ENCODE measurements around the gene MEIOC. TPM values are rescaled to one million over a fixed set of nuclear protein-coding genes. Genes with fewer than 3 reads are reported as not detected.

The MEIOC gene
- total RNA-seq, 1 donor from 2014 or later: 0.86 TPM

GRCh38 chr17:44648963-44649362, 7.3 kb upstream of the MEIOC start:
- peaks cover 21% of the 10 kb centered on the region for H3K27me3 Mint-ChIP-seq
- DNase-seq (ENCODE audit: low spot score, unreplicated experiment): no peak
- no peak overlapping the region for H3K27ac Mint-ChIP-seq

GRCh38 chr17:44651228-44651627, 5.0 kb upstream of the MEIOC start:
- H3K4me1 Mint-ChIP-seq (ENCODE audit: low read depth): no peaks in the 10 kb centered on the region
- no peaks in the 10 kb centered on the region for H3K9me3 Mint-ChIP-seq (ENCODE audit: low read depth)
- TF ChIP-seq CTCF (IDR thresholded peaks at IDR 0.05; ENCODE audit: unreplicated experiment): no peak
- H3K27me3 Mint-ChIP-seq: peaks cover 36% of the 10 kb centered on the region
- H3K27ac Mint-ChIP-seq: no peak overlapping the region
- H3K36me3 Mint-ChIP-seq (ENCODE audit: insufficient read depth): no peaks in the 10 kb centered on the region
- DNase-seq (ENCODE audit: low spot score, unreplicated experiment): no peak
- no peak overlapping the region for H3K4me3 Mint-ChIP-seq (ENCODE audit: low read depth)

More at GRCh38 chr17:44648963-44649362, 7.3 kb upstream of the MEIOC start:
- no peak for TF ChIP-seq CTCF (IDR thresholded peaks at IDR 0.05; ENCODE audit: unreplicated experiment)
- Mint-ChIP-seq H3K4me3 (ENCODE audit: low read depth) (no peak overlapping the region), H3K4me1 (ENCODE audit: low read depth) (no peaks in the 10 kb centered on the region), H3K36me3 (ENCODE audit: insufficient read depth) (no peaks in the 10 kb centered on the region), H3K9me3 (ENCODE audit: low read depth) (no peaks in the 10 kb centered on the region)

- Mint-ChIP-seq H3K4me3 (ENCODE audit: low read depth) (no peak overlapping the region), H3K27me3 (peaks cover 42% of the 10 kb centered on the region), H3K36me3 (ENCODE audit: insufficient read depth) (peaks cover 2% of the 10 kb centered on the region), H3K27ac (no peak overlapping the region), H3K4me1 (ENCODE audit: low read depth) (peaks cover 2% of the 10 kb centered on the region), H3K9me3 (ENCODE audit: low read depth) (no peaks in the 10 kb centered on the region)
- no peak for DNase-seq (ENCODE audit: low spot score, unreplicated experiment)
- no peak for TF ChIP-seq CTCF (IDR thresholded peaks at IDR 0.05; ENCODE audit: unreplicated experiment)
Measured at GRCh38 chr17:44652727-44653126, 3.5 kb upstream of the MEIOC start.

GRCh38 chr17:44653384-44653783, 2.9 kb upstream of the MEIOC start:
- Mint-ChIP-seq H3K4me1 (ENCODE audit: low read depth) (peaks cover 2% of the 10 kb centered on the region), H3K27me3 (peaks cover 40% of the 10 kb centered on the region), H3K4me3 (ENCODE audit: low read depth) (no peak overlapping the region), H3K36me3 (ENCODE audit: insufficient read depth) (peaks cover 2% of the 10 kb centered on the region), H3K27ac (no peak overlapping the region), H3K9me3 (ENCODE audit: low read depth) (no peaks in the 10 kb centered on the region)
- TF ChIP-seq CTCF (IDR thresholded peaks at IDR 0.05; ENCODE audit: unreplicated experiment): no peak
- no peak for DNase-seq (ENCODE audit: low spot score, unreplicated experiment)

- Mint-ChIP-seq H3K27me3 (peaks cover 39% of the 10 kb centered on the region), H3K4me1 (ENCODE audit: low read depth) (peaks cover 2% of the 10 kb centered on the region), H3K9me3 (ENCODE audit: low read depth) (no peaks in the 10 kb centered on the region), H3K36me3 (ENCODE audit: insufficient read depth) (peaks cover 2% of the 10 kb centered on the region), H3K4me3 (ENCODE audit: low read depth) (no peak overlapping the region), H3K27ac (no peak overlapping the region)
- DNase-seq (ENCODE audit: low spot score, unreplicated experiment): no peak
- TF ChIP-seq CTCF (IDR thresholded peaks at IDR 0.05; ENCODE audit: unreplicated experiment): no peak
Measured at GRCh38 chr17:44653954-44654353, 2.3 kb upstream of the MEIOC start.
